ENCODE measurements around the gene DAD1.
A peak's percentile ranks its signal among the peaks of the same experiment; 100 is the strongest.

Gene DAD1

GRCh38 chr14:22613106-22613695 lies 24.2 kb upstream of the DAD1 start:
- H3K4me3 ChIP-seq (ENCODE audit: low read depth, low read length) = no peak overlapping the region
- in situ Hi-C loops (cut with HindIII; ENCODE audit: low sequenced_read_pairs) = no loop called here
- no peak for TF ChIP-seq CTCF (IDR thresholded peaks at IDR 0.05; ENCODE audit: low read depth, low read length)
- DNase-seq (ENCODE audit: low read depth, low spot score) = peak; percentile 15

- in situ Hi-C loops (cut with HindIII; ENCODE audit: low sequenced_read_pairs) = no loop called here
- DNase-seq (ENCODE audit: low read depth, low spot score) = no peak
- no peak overlapping the region for H3K4me3 ChIP-seq (ENCODE audit: low read depth, low read length)
- no peak for TF ChIP-seq CTCF (IDR thresholded peaks at IDR 0.05; ENCODE audit: low read depth, low read length)
These were observed 21.9 kb upstream of the DAD1 start for GRCh38 chr14:22610931-22611330.

DNA sequence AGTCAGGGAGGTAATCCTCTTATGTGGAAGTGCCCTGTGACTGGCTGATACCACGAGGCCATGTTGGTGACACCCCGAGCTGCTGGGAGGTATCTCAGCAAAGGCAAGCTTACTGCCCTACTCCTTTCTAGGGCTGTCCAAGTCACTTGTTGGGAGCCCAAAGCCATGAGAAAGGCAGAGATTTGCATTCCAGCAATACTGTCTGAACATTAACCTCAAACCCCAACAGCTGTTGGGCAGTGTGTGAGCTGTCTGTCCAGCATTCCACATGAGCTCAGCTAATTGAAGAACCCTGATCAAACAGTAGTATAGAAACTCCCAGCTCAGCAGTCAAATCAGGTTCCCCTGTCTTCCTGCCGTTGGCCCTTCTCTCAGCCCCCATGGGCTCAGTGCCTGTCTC lies 18.3 kb upstream of the DAD1 start:
- no peak overlapping the region for H3K4me3 ChIP-seq (ENCODE audit: low read depth, low read length)

DNA sequence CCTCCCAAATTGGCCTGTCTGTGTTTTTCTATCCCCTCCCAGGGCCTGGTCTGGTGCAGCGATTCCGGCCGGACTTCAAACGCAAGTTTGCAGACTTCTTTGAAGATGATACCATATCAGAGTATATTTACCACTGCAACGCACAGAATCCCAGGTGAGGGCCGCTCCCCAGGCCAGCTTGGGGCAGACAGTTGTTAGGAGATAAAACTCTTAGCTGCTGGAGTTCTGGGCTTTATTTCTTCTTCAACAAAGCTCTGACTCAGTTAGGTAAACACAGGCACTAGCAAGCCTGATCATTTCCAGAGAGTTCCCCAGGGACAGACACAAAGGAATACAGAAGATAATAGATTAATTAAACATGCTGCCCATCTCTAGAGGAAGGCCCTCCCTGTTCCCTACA lies 17.4 kb upstream of the DAD1 start:
- TF ChIP-seq CTCF (IDR thresholded peaks at IDR 0.05; ENCODE audit: low read depth, low read length) = no peak
- in situ Hi-C loops (cut with HindIII; ENCODE audit: low sequenced_read_pairs) = no loop called here
- DNase-seq (ENCODE audit: low read depth, low spot score) = peak; percentile 27
- no peak overlapping the region for H3K4me3 ChIP-seq (ENCODE audit: low read depth, low read length)

More for the DNA sequence above, 18.3 kb upstream of the DAD1 start:
- peak; percentile 37 for DNase-seq (ENCODE audit: low read depth, low spot score)
- TF ChIP-seq CTCF (IDR thresholded peaks at IDR 0.05; ENCODE audit: low read depth, low read length) = no peak
- in situ Hi-C loops (cut with HindIII; ENCODE audit: low sequenced_read_pairs) = no loop called here

DNA sequence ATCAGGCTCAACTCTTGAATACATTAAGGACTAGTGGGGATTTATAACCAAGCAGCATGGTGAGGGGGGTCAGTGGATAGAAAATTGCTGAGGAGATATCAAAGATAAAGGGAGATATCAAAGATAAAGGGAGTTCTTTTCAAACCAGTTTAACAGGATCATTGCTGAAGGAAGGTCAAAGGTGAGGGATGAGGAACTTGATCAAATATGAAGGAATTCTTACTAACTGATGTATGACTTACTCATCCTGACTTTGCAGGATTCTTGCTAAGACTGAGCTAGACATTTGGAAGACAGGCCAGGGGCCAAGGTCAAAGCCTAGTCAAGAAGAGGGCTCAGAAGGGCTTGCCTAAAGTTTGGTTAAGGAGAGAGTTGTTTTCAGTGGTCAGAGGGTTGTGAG lies 13.8 kb upstream of the DAD1 start:
- in situ Hi-C loops (cut with HindIII; ENCODE audit: low sequenced_read_pairs) = no loop called here
- H3K4me3 ChIP-seq (ENCODE audit: low read depth, low read length) = no peak overlapping the region
- no peak for DNase-seq (ENCODE audit: low read depth, low spot score)
- no peak for TF ChIP-seq CTCF (IDR thresholded peaks at IDR 0.05; ENCODE audit: low read depth, low read length)

- no peak for DNase-seq (ENCODE audit: low read depth, low spot score)
- TF ChIP-seq CTCF (IDR thresholded peaks at IDR 0.05; ENCODE audit: low read depth, low read length) = no peak
- in situ Hi-C loops (cut with HindIII; ENCODE audit: low sequenced_read_pairs) = no loop called here
- no peak overlapping the region for H3K4me3 ChIP-seq (ENCODE audit: low read depth, low read length)
These were observed 13.0 kb upstream of the DAD1 start for GRCh38 chr14:22601996-22602395.

GRCh38 chr14:22601456-22601855 lies 12.4 kb upstream of the DAD1 start:
- in situ Hi-C loops (cut with HindIII; ENCODE audit: low sequenced_read_pairs) = no loop called here
- no peak for DNase-seq (ENCODE audit: low read depth, low spot score)
- TF ChIP-seq CTCF (IDR thresholded peaks at IDR 0.05; ENCODE audit: low read depth, low read length) = no peak
- no peak overlapping the region for H3K4me3 ChIP-seq (ENCODE audit: low read depth, low read length)
